ENCODE results near the gene DRC1. TPM values are rescaled to one million over a fixed set of nuclear protein-coding genes. Genes with fewer than 3 reads are reported as not detected.

Gene DRC1
- total and polyA plus RNA-seq, 9 donors = 0.09 to 0.58 (median 0.23) TPM

DNA sequence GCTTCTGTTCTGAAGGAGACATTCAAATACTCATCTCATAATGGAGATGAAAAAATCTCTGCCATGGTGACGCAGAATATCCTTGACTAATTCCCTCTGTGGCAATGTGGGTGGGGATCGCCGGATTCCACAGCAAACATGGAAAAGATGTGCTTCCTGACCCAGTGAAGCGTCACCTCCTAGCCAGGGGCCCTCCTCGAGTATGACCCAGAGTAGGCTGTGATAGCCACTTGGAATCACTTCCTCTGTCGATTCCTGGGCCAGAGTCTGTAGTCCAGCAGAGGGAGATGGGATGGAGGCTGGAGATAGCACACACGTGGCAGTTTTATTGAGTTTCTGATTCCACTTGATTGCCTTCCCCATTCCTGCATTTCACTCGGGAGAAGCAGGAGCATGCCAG lies 36.8 kb downstream of the DRC1 start:
- WGBS (ENCODE audit: insufficient coverage) = 40% methylated on average over 7 of the region's 8 CpGs
- no peaks in the 10 kb centered on the region for H3K9me3 ChIP-seq (replicated peaks; ENCODE audit: control insufficient read depth, low read depth, low read length)

DNA sequence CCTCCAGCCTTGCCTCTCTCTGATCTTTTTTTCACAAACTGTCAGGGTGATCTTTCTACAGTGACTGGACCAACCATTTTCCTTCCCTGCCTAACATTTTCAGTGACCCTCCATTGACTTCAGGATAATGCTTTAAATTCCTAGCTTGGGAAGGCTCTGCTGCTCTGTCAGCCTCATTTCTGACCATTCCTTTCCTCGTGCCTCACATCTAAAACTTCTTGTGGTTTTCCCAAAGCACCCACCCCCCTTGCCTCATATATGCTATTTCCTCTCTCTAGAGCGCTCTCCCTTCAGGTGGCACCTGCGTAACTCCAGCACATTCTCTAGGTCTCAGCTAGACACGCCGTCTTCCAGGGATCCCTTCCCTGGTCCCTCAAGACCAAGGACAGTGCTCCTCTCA lies 37.2 kb downstream of the DRC1 start:
- Histone ChIP-seq H3K4me1 (ENCODE audit: control insufficient read depth, insufficient read depth, low read length) (no peaks in the 10 kb centered on the region), H3K36me3 (ENCODE audit: control insufficient read depth, insufficient read depth, low read length) (no peaks in the 10 kb centered on the region), H3K4me3 (ENCODE audit: low read length) (no peak overlapping the region), H3K9me3 (replicated peaks; ENCODE audit: control insufficient read depth, low read depth, low read length) (no peaks in the 10 kb centered on the region), H3K27ac (ENCODE audit: low read length) (no peak overlapping the region), H3K27me3 (ENCODE audit: control insufficient read depth, insufficient read depth, low read length) (no peaks in the 10 kb centered on the region)
- WGBS (ENCODE audit: insufficient coverage) = 75% methylated on average over 5 of the region's 5 CpGs
- DNase-seq = no peak

More for the DNA sequence above, 36.8 kb downstream of the DRC1 start:
- DNase-seq = no peak
- H3K36me3 ChIP-seq (ENCODE audit: control insufficient read depth, insufficient read depth, low read length) = no peaks in the 10 kb centered on the region
- H3K4me3 ChIP-seq (ENCODE audit: low read length) = no peak overlapping the region
- H3K4me1 ChIP-seq (ENCODE audit: control insufficient read depth, insufficient read depth, low read length) = no peaks in the 10 kb centered on the region
- H3K27ac ChIP-seq (ENCODE audit: low read length) = no peak overlapping the region
- no peaks in the 10 kb centered on the region for H3K27me3 ChIP-seq (ENCODE audit: control insufficient read depth, insufficient read depth, low read length)

DNA sequence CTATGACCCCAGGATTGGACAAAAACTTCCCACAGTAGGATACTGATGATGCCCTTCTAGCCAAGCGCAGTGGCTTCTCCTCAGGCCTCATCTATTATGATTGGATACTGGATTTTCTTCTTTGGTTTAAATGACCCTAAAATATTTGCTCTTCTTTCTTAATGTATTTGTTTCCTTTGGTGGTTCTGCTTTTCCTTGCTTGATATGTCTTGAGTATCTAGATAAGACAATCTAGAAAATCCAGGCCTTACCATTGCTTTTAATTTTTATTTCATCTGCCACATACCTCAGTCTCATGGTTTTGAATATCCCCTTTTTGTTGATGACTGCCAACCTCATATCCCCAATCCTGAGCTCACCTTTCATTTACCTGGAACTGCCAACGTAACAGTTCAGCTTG lies 40.6 kb downstream of the DRC1 start:
- Histone ChIP-seq H3K27me3 (ENCODE audit: control insufficient read depth, insufficient read depth, low read length) (no peaks in the 10 kb centered on the region), H3K36me3 (ENCODE audit: control insufficient read depth, insufficient read depth, low read length) (no peaks in the 10 kb centered on the region), H3K4me1 (ENCODE audit: control insufficient read depth, insufficient read depth, low read length) (no peaks in the 10 kb centered on the region), H3K9me3 (replicated peaks; ENCODE audit: control insufficient read depth, low read depth, low read length) (no peaks in the 10 kb centered on the region), H3K4me3 (ENCODE audit: low read length) (no peak overlapping the region), H3K27ac (ENCODE audit: low read length) (no peak overlapping the region)
- no peak for DNase-seq
- WGBS (ENCODE audit: insufficient coverage) = 70% methylated on average over 1 of the region's 2 CpGs

DNA sequence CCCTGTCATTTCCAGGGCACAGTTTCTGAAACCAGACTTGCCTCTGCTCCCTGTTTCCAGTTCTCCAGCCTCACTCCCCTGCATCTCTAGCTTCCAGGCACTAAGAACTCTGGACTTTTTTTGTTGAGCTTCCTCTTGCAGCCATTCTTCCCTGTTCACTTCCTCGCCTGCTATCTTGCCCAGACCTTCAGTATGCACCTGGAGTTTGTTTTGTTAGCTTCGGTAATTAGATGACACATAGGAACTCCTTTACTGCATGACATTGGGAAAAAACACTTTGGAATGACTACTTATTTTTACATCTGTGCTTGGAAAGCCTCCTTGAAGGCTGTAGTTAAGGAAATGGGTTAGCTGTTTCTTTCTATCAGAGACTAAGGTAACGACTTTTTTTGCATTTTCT lies 41.0 kb downstream of the DRC1 start:
- Histone ChIP-seq H3K36me3 (ENCODE audit: control insufficient read depth, insufficient read depth, low read length) (no peaks in the 10 kb centered on the region), H3K27me3 (ENCODE audit: control insufficient read depth, insufficient read depth, low read length) (no peaks in the 10 kb centered on the region), H3K4me3 (ENCODE audit: low read length) (no peak overlapping the region), H3K9me3 (replicated peaks; ENCODE audit: control insufficient read depth, low read depth, low read length) (no peaks in the 10 kb centered on the region), H3K4me1 (ENCODE audit: control insufficient read depth, insufficient read depth, low read length) (no peaks in the 10 kb centered on the region), H3K27ac (ENCODE audit: low read length) (no peak overlapping the region)
- DNase-seq = no peak
- no CpG with 5 or more reads among the region's 3 CpGs for WGBS (ENCODE audit: insufficient coverage)

DNA sequence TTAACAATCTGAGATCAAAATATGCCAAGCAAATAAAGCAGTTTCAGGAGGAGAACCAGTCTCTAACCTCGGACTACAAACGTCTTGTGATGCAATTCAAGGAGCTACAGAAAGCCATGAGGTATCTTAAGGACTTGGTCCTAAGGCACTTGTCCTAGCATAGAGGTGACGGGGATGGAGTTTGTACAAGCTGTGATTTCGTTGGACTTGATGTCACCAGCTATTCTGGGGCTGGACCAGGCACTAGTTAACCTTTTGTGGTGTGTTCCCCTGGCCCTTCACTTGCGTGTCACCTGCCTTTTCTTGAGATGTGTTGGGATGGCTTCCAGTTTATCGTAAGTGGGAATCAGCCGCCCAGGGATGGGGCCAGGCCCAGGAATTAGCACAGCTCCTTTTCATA lies 42.5 kb downstream of the DRC1 start:
- DNase-seq = no peak
- Histone ChIP-seq H3K27ac (ENCODE audit: low read length) (no peak overlapping the region), H3K36me3 (ENCODE audit: control insufficient read depth, insufficient read depth, low read length) (no peaks in the 10 kb centered on the region), H3K4me1 (ENCODE audit: control insufficient read depth, insufficient read depth, low read length) (no peaks in the 10 kb centered on the region), H3K9me3 (replicated peaks; ENCODE audit: control insufficient read depth, low read depth, low read length) (no peaks in the 10 kb centered on the region), H3K4me3 (ENCODE audit: low read length) (no peak overlapping the region), H3K27me3 (ENCODE audit: control insufficient read depth, insufficient read depth, low read length) (no peaks in the 10 kb centered on the region)
- WGBS (ENCODE audit: insufficient coverage) = 78% methylated on average over 5 of the region's 7 CpGs

DNA sequence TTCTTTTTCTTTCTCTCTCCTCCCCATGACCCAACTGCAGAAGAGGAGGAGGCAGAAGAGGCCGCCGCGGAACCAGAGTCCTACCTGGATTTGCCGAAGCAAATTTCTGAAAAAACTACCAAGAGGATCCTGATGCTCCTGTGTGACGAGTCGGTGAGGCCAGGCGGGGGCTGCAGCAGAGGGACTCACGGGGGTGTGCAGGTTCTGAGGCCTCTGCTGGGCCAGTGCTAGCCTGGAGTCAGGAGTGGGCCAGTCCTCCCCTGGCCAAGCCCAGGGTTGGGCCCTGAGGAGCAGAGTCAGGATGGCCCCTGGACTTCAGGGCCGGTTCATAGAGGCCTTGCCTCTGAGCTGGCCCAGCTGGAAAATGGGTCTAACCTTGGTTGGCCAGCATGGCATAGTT lies 46.9 kb downstream of the DRC1 start:
- no peak overlapping the region for H3K27ac ChIP-seq (ENCODE audit: low read length)
- no peaks in the 10 kb centered on the region for H3K4me1 ChIP-seq (ENCODE audit: control insufficient read depth, insufficient read depth, low read length)
- 81% methylated on average over 6 of the region's 9 CpGs for WGBS (ENCODE audit: insufficient coverage)
- no peak for DNase-seq
- no peaks in the 10 kb centered on the region for H3K36me3 ChIP-seq (ENCODE audit: control insufficient read depth, insufficient read depth, low read length)
- H3K4me3 ChIP-seq (ENCODE audit: low read length) = no peak overlapping the region
- H3K9me3 ChIP-seq (replicated peaks; ENCODE audit: control insufficient read depth, low read depth, low read length) = no peaks in the 10 kb centered on the region
- no peaks in the 10 kb centered on the region for H3K27me3 ChIP-seq (ENCODE audit: control insufficient read depth, insufficient read depth, low read length)

DNA sequence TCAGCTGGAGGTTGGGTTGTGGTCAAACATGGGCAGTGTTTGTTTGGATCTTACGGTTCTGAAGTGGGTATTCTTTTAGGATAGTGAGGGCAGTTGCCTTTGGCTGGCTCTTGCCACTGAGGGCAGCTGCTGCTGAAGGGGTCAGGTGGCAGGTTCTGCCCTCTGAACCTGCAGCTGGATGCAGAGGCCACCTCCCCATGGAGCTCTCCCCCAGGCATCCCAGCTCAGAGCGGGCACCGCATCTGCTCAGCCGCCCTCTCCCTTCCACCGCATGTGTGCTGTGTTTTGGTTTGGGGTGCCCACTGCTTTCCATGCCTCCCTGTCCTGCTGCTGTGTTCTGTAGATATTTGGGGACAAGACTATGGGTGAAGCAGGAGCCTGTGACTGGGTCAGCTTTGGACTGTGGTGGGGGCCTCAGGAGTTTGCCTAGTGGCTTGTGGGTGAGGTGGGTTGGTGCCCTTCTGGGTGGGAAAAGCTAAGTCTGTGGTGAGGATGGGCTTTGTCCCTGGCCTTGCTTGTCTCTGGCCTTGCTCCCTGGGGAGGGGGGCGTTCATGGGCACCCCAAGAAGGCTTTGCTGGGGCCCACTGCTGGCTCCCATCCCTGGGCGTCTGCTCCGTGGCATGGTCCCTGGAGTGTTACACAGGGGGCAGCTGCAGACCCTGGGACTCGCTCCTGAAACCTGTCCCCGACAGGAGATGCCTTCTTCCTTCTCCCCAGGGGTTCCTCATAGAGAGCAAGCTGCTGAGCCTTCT lies 47.7 kb downstream of the DRC1 start:
- peaks cover 2% of the 10 kb centered on the region for H3K27me3 ChIP-seq (ENCODE audit: control insufficient read depth, insufficient read depth, low read length)
- 93% methylated on average over 6 of the region's 10 CpGs for WGBS (ENCODE audit: insufficient coverage)
- no peak for DNase-seq

DNA sequence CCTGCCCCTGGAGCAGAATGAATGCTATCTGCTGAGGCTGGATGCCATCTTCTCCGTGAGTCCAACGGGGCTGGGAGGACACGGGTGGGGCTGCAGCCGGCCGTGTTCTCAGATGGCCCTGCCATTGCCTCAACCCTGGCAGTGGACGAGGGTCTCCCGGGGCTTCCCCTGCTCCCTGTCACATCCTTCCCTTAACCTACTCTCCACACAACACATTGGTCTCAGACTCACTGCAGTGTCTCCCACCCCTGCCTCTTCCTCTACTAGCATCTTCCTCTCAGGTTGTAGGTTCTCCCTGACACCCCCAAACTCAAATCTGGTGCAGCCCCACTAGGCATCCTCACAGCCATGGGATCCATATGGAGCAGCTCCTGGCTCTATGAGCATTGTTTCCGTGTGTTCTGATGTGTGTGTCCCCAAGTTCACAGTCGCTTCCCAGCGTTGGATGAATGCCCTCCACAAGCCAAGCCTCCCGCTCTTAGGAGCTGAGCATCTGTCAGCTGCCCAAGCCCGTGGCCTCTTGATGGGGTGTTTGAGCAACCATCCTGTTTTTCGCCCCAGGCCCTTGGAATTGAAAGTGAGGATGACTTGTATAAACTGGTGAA lies 48.4 kb downstream of the DRC1 start:
- Histone ChIP-seq H3K36me3 (ENCODE audit: control insufficient read depth, insufficient read depth, low read length) (no peaks in the 10 kb centered on the region), H3K4me1 (ENCODE audit: control insufficient read depth, insufficient read depth, low read length) (no peaks in the 10 kb centered on the region), H3K4me3 (ENCODE audit: low read length) (no peak overlapping the region), H3K27me3 (ENCODE audit: control insufficient read depth, insufficient read depth, low read length) (peaks cover 2% of the 10 kb centered on the region), H3K9me3 (replicated peaks; ENCODE audit: control insufficient read depth, low read depth, low read length) (no peaks in the 10 kb centered on the region), H3K27ac (ENCODE audit: low read length) (no peak overlapping the region)
- DNase-seq = no peak
- 78% methylated on average over 7 of the region's 13 CpGs for WGBS (ENCODE audit: insufficient coverage)

More for the DNA sequence above, 47.7 kb downstream of the DRC1 start:
- Histone ChIP-seq H3K4me1 (ENCODE audit: control insufficient read depth, insufficient read depth, low read length) (no peaks in the 10 kb centered on the region), H3K36me3 (ENCODE audit: control insufficient read depth, insufficient read depth, low read length) (no peaks in the 10 kb centered on the region), H3K9me3 (replicated peaks; ENCODE audit: control insufficient read depth, low read depth, low read length) (no peaks in the 10 kb centered on the region), H3K4me3 (ENCODE audit: low read length) (no peak overlapping the region), H3K27ac (ENCODE audit: low read length) (no peak overlapping the region)

DNA sequence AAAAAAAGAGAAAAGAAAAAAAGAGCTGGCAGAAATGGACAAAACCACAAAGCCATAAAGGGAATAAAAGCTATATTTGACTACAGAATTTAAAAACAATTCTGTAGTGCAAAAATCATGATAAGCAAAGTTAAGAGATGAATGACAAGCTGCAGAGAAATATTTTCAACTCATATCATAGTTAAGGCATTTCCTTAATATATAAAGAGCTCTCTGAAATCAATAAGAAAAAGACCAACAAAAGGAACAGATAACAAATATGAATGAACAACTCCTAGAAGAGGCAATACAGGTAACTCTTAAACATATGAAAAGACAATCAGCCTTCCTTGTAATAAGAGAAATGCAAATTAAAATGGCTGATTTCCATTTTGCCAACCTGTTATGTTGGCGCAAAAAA lies 50.0 kb downstream of the DRC1 start:
- DNase-seq = no peak
- H3K27ac ChIP-seq (ENCODE audit: low read length) = no peak overlapping the region
- peaks cover 2% of the 10 kb centered on the region for H3K27me3 ChIP-seq (ENCODE audit: control insufficient read depth, insufficient read depth, low read length)
- H3K9me3 ChIP-seq (replicated peaks; ENCODE audit: control insufficient read depth, low read depth, low read length) = no peaks in the 10 kb centered on the region
- H3K4me3 ChIP-seq (ENCODE audit: low read length) = no peak overlapping the region
- H3K36me3 ChIP-seq (ENCODE audit: control insufficient read depth, insufficient read depth, low read length) = no peaks in the 10 kb centered on the region
- no CpG with 5 or more reads among the region's 1 CpG for WGBS (ENCODE audit: insufficient coverage)
- peaks cover 9% of the 10 kb centered on the region for H3K4me1 ChIP-seq (ENCODE audit: control insufficient read depth, insufficient read depth, low read length)

DNA sequence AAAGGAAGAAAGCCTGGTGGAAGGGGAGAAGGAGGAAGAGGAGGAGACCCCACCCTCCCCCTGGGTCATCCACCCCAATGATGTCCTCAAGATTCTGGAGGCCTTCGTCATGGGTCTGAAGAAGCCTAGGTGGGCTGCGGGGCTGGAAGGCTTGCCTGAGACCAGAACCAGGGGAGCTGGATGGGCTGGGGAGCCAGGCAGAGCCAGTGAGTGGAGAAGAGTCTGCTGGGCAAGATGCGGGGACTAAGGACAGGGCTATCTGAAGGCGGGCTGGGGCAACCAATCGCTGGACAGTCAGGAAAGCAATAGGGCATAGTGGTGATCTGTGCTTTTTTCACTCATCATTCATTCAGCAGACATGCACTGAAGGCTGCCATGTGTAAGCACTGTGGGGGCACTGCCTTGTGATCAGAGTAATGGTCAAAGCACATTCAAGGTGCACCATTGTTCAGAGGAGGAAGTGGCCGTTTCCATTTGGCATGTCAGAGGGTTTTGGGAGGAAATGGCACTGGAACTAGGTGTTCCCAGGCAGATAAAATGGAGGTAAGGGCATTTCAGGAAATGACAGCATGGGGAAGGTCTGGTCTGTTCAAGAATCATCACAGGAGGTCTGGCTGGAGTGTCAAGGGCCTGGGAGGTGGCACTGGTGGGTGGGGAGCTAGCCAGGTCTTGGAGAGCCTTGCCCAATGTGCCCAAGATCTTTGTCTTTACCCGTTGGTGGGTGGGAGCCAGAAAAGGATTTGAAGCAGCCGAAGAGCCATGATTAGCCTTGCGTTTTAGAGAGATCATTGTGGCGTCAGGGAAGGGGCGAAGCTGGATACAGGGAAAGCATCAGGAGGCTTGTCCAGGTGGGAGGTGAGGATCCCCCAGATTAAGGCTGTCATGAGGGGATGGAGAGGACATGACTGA lies 52.0 kb downstream of the DRC1 start:
- H3K27me3 ChIP-seq (ENCODE audit: control insufficient read depth, insufficient read depth, low read length) = peaks cover 2% of the 10 kb centered on the region
- H3K4me1 ChIP-seq (ENCODE audit: control insufficient read depth, insufficient read depth, low read length) = peaks cover 13% of the 10 kb centered on the region
- H3K36me3 ChIP-seq (ENCODE audit: control insufficient read depth, insufficient read depth, low read length) = no peaks in the 10 kb centered on the region
- DNase-seq = no peak
- H3K27ac ChIP-seq (ENCODE audit: low read length) = no peak overlapping the region
- H3K4me3 ChIP-seq (ENCODE audit: low read length) = no peak overlapping the region
- 83% methylated on average over 9 of the region's 11 CpGs for WGBS (ENCODE audit: insufficient coverage)
- no peaks in the 10 kb centered on the region for H3K9me3 ChIP-seq (replicated peaks; ENCODE audit: control insufficient read depth, low read depth, low read length)
